SH-SY5Y (cell line): Measurements from ENCODE around the gene LAMP5.

ENCODE experiments used
- GATA2 ChIP-seq: IDR thresholded peaks from 2 replicates; pipeline ENCODE4 v1.6.1; 2011; ENCODE audit warnings: mild to moderate bottlenecking, low read depth, low read length
- GATA3 ChIP-seq: IDR thresholded peaks from 2 replicates; pipeline ENCODE4 v1.6.1; 2011; ENCODE audit warnings: low read depth, mild to moderate bottlenecking, low read length, moderate library complexity

DNA sequence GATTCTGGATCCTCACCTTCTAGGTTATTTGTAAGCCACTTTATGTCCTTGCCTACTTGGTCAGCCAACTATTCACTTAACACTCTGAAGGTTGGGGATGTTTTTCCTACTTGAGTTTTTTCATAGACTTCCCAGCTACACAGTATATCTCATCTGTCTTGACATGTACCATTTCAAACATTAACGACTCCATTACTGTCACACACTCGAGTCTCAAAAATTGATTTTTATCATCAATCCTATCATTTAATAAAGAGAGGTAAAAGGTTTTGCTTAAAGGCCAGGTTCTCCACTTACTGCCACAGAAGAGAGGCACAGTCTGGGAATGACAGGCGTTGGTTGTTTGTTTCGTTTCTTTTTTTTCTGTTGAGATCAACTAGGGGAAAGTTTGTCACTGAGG lies 38.2 kb upstream of the LAMP5 start:
- no peak for TF ChIP-seq GATA2
- TF ChIP-seq GATA3 = no peak
